ENCODE data around the gene EDEM2. TPM values are rescaled to one million over a fixed set of nuclear protein-coding genes. Genes with fewer than 3 reads are reported as not detected.
"Not testable (repeated sequence)": the region's sequence is repeated elsewhere in the genome, so short reads cannot be mapped to it uniquely, and the experiment has no call there.

Gene EDEM2
- total RNA-seq, 1 experiment from 2014 or later: 52.2 TPM

DNA sequence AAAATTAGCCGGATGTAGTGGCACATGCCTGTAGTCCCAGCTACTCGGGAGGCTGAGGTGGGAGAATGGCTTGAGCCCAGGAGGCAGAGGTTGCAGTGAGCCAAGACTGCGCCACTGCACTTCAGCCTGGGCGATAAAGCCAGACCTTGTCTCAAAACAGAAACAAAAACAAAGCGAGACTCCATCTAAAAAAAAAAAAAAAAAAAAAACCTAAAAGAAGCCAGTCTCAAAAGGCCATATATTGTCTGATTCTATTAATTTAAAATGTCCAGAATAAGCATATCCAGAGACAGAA, 66.8 kb downstream of the EDEM2 start:
- H3K4me3 ChIP-seq, H3K27me3 ChIP-seq, DNase-seq: not testable (repeated sequence)
- H3K9me3 ChIP-seq: peaks cover 26% of the 10 kb centered on the region
- H3K36me3 ChIP-seq: peaks cover 53% of the 10 kb centered on the region

DNA sequence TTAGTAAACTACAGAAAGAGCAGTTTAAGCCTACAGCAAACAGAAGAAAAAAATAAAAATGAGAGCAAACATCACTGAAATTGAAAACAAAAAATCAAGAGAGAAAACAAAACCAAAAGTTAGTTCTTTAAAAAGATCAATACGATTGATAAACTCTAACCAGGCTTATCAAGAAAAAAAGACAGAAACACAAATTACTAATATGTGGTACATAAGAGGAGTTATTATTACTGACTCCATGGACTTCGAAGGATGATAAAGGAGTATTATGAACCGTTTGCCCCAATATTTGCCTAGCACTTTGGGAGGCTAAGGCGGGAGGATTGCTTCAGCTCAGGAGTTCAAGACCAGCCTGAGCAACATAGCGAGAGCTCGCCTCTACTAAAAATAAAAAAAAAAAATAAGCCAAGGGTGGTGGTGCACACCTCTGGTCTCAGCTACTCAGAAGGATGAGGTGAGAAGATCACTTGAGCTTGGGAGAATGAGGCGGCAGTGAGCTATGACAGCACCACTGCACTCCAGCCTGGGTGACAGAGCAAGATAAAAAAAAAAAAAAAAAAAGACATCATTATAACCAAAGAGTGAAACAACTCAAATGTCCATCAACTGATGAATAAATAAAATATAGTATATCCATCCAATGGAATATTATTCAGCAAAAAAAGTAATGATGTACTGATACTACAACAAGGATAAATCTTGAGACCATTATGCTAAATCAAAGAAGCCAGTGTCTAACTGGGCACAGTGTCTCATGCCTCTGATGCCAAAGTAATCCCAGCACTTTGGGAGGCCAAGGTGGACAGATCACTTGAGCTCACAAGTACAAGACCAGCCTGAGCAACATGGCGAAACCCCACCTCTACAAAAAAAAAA, 67.4 kb downstream of the EDEM2 start:
- Histone ChIP-seq H3K27me3 (no peaks in the 10 kb centered on the region), H3K36me3 (peaks cover 53% of the 10 kb centered on the region), H3K9me3 (peaks cover 26% of the 10 kb centered on the region), H3K4me3 (no peak overlapping the region)
- no peak for DNase-seq

DNA sequence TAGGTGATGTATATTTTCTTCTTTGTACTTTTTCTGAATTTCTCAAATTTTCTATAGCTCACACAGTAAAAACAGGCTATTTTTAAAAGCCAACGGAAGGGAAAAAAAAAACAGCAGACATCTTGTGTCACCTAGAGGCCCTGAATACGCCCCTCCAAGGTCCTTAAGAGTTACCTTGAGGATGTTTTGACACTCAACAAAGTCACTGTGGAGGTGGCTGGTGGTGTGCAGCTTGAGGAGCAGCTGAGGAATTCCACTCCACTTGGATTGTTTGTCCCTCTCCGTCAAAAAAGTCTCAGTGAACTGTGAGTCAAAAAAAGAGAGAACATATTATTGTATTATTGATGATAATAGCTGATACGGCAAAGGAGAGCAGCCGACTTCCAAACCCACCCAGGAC, 69.3 kb downstream of the EDEM2 start:
- Histone ChIP-seq H3K27me3 (no peaks in the 10 kb centered on the region), H3K36me3 (peaks cover 70% of the 10 kb centered on the region), H3K4me3 (no peak overlapping the region), H3K9me3 (peaks cover 32% of the 10 kb centered on the region)
- no peak for DNase-seq

DNA sequence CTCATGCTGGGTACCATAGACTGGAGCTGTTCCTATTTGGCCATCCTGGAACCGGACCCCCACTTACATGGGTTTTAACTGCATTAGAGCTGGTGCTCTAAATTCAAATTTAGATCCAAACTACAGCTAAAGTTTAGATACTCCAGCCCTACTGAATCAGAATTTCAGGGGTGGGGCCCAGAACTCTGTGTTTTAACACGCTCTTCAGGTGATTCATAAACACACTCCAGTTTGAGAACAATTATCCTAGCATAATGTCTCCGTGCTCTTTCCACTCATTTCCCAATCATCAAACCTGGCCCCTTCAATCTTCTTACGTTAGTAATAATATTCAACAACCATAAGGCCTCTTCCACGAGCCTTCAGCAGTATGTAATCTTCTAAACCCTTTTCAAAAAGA, 69.8 kb downstream of the EDEM2 start:
- no peak for DNase-seq
- Histone ChIP-seq H3K36me3 (peaks cover 76% of the 10 kb centered on the region), H3K9me3 (peaks cover 37% of the 10 kb centered on the region), H3K27me3 (no peaks in the 10 kb centered on the region), H3K4me3 (no peak overlapping the region)

DNA sequence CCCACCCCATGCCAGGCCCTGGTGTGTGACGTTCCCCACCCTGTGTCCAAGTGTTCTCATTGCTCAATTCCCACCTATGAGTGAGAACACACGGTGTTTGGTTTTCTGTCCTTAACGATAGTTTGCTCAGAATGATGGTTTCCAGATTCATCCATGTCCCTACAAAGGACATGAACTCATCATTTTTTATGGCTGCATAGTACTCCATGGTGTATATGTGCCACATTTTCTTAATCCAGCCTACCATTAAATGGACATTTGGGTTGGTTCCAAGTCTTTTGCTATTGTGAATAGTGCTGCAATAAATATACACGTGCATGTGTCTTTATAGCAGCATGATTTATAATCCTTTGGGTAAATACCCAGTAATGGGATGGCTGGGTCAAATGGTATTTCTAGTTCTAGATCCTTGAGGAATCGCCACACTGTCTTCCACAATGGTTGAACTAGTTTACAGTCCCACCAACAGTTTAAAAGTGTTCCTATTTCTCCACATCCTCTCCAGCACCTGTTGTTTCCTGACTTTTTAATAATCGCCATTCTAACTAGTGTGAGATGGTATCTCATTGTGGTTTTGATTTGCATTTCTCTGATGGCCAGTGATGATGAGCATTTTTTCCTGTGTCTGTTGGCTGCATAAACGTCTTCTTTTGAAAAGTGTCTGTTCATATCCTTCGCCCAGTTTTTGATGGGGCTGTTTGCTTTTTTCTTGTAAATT, 75.5 kb downstream of the EDEM2 start:
- Histone ChIP-seq H3K36me3 (peaks cover 85% of the 10 kb centered on the region), H3K9me3 (peaks cover 23% of the 10 kb centered on the region)
- not testable (repeated sequence) for H3K4me3 ChIP-seq, H3K27me3 ChIP-seq, DNase-seq

DNA sequence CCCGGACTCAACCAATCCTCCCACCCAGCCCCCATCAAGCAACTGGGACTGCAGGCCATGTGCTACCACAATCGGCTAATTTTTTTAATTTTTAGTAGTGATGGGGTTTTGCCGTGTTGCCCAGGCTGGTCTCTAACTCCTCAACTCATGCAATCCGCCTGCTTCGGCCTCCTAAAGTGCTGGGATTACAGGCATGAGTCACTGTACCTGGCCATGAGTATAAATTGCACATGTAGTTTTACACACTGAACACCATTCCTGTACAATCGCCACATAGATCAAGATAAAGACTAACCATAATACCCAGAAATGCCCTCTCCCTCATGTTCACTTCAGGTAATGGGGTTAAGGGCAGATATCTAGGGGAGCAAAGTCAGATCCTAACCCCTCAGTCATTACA, 80.9 kb downstream of the EDEM2 start:
- no peaks in the 10 kb centered on the region for H3K27me3 ChIP-seq
- H3K36me3 ChIP-seq: peaks cover 63% of the 10 kb centered on the region
- no peak for DNase-seq
- H3K4me3 ChIP-seq: no peak overlapping the region
- no peaks in the 10 kb centered on the region for H3K9me3 ChIP-seq

Other genes starting within 250 kb of the EDEM2 start
- 94.2 and 107 TPM in 2 replicates for gene GSS, start 191.5 kb downstream of the EDEM2 start, total RNA-seq (2014; rRNA removed; shearing (Covaris generic); ENCODE audit: low replicate concordance)
- not detected in 2 replicates for gene MYH7B, start 191.5 kb downstream of the EDEM2 start, total RNA-seq (2014; rRNA removed; shearing (Covaris generic); ENCODE audit: low replicate concordance)
- gene TRPC4AP, start 54.5 kb downstream of the EDEM2 start, total RNA-seq (2014; rRNA removed; shearing (Covaris generic); ENCODE audit: low replicate concordance): 65.8 and 97.7 TPM in 2 replicates
- 40.0 and 53.8 TPM in 2 replicates for gene PROCR, start 24.7 kb upstream of the EDEM2 start, total RNA-seq (2014; rRNA removed; shearing (Covaris generic); ENCODE audit: low replicate concordance)
- 43.2 and 52.3 TPM in 2 replicates for gene MMP24, start 79.4 kb upstream of the EDEM2 start, total RNA-seq (2014; rRNA removed; shearing (Covaris generic); ENCODE audit: low replicate concordance)
- gene MMP24OS, start 130.8 kb upstream of the EDEM2 start, total RNA-seq (2014; rRNA removed; shearing (Covaris generic); ENCODE audit: low replicate concordance): 4.4 and 4.7 TPM in 2 replicates
- 211 and 491 TPM in 2 replicates for gene EIF6, start 137.4 kb upstream of the EDEM2 start, total RNA-seq (2014; rRNA removed; shearing (Covaris generic); ENCODE audit: low replicate concordance)
- not detected in 2 replicates for gene FAM83C, start 145.1 kb upstream of the EDEM2 start, total RNA-seq (2014; rRNA removed; shearing (Covaris generic); ENCODE audit: low replicate concordance)

Data from MG63 (cell line).